ENCODE measurements around the gene CUBN.

The CUBN gene

DNA sequence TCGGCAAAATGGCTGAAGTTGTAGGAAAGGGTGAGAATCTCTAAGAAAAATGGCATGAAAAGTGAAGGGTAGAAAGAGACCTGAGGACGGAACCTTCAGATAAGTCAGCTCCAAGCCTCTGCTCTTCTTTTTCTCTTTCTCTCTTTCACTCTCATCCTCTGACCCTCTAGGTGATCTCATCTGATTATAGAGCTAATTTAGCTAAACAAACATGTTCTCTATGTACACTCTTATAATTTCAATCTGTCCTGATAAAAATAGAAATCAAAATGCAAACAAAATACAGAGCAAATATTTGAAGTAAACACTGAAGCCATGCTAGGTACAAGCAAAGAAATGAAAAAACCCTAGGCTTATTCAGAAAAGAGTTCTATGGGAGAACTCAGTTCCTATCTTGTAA is 14.4 kb upstream of the CUBN start:
- TF ChIP-seq CTCF (conservative IDR thresholded peaks at IDR 0.05; ENCODE audit: low read depth, low read length) = no peak
- DNase-seq (ENCODE audit: low read depth) = no peak
- H3K4me3 ChIP-seq (ENCODE audit: low read length) = no peak overlapping the region

DNA sequence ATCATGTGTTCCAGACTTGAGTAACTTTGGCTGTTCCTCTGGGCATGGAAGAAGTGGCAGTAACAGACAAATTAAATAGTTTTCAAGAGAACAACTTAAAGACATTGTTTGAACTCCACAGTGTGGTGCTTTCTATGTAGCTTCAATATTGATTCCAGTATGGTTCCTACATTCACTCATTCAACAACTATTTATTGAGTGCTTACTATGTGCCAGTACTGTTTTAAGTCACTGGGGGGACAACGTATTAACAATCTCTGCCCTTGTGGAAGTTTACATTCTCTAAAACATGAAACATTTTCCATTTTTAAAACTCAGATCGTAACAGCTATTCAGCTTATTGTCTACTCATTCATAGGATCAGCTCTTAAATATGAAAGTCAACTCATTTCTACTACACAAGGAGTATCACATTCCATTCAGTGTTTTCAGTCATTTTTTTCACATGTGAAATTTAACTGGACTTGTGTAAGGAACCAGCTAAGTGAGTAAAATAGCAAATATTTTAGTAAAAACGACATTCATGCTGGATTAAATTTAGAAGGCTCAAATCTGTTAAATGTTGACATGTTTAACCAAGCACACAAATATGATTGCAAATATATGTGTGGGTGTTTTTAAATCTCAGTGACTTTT is 13.6 kb upstream of the CUBN start:
- no peak overlapping the region for H3K4me3 ChIP-seq (ENCODE audit: low read length)
- no peak for TF ChIP-seq CTCF (conservative IDR thresholded peaks at IDR 0.05; ENCODE audit: low read depth, low read length)
- peak; percentile 68 for DNase-seq (ENCODE audit: low read depth)

DNA sequence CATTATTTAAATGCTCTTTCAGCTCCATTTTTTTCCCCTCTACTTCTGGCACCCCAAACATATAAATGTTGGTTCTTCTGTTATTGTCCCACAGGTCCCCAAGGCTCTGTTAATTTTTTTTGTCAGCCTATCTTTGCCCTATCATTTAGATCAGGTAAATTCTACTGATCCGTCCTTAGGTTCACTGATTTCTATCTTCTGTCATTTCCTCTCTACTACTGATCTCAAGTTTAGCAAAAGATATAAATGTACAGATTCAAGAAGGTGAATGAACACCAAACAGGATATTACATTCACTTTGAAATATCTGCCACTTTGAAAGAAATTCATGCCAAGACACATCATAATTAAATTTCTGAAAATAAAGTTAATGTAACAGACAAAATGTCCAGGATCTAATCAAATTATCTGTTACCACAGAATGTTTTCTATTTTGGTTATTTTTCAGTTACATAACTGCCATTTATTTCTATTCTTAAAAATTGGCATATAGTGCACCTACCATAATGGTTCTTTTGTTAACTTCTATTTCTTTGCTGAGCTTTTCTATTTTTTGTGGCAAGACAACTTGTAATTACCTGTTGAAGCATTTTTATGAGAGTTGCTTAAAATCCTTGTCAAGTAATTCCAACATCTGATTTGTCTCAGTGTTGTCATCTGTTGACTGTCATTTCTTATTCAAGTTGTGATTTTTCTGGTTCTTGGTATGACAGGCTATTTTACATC is 12.1 kb upstream of the CUBN start:
- no peak for DNase-seq (ENCODE audit: low read depth)
- no peak overlapping the region for H3K4me3 ChIP-seq (ENCODE audit: low read length)
- no peak for TF ChIP-seq CTCF (conservative IDR thresholded peaks at IDR 0.05; ENCODE audit: low read depth, low read length)

DNA sequence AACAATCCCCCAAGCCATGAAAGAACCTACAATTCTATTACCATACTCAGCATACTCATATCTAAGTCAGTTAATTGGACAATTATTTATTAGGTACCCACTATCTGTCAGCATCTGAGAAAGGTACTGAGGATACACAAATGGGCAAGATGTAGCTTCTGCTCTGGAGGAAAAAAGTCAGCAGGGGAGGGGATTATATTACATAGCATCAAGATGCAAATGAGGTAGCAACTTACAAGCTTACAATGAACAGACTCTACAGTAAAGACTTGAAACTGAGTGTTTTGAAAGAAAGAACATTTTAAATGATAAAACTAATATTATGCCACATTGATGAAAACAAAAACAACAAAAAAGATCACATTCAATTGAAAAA is 10.8 kb upstream of the CUBN start:
- no peak for TF ChIP-seq CTCF (conservative IDR thresholded peaks at IDR 0.05; ENCODE audit: low read depth, low read length)
- no peak overlapping the region for H3K4me3 ChIP-seq (ENCODE audit: low read length)
- no peak for DNase-seq (ENCODE audit: low read depth)

GRCh38 chr10:17138460-17139042 is 8.9 kb upstream of the CUBN start:
- no peak for TF ChIP-seq CTCF (conservative IDR thresholded peaks at IDR 0.05; ENCODE audit: low read depth, low read length)
- H3K4me3 ChIP-seq (ENCODE audit: low read length) = no peak overlapping the region
- DNase-seq (ENCODE audit: low read depth) = no peak

GRCh38 chr10:17134737-17135260 is 5.2 kb upstream of the CUBN start:
- TF ChIP-seq CTCF (conservative IDR thresholded peaks at IDR 0.05; ENCODE audit: low read depth, low read length) = no peak
- DNase-seq (ENCODE audit: low read depth) = peak; percentile 52
- H3K4me3 ChIP-seq (ENCODE audit: low read length) = no peak overlapping the region

Data from retinal pigment epithelial cell (primary cell).